GM23338 (cell line): Measurements from ENCODE around the gene RETSAT. TPM values are rescaled to one million over a fixed set of nuclear protein-coding genes. Genes with fewer than 3 reads are reported as not detected.

Experiments
- ATAC-seq: fragments of 200-7000 bp; cut with Tn5 transposase; 3 replicates; pipeline ENCODE4 v1.9.1; 2020
- DNase-seq: peaks from one replicate; pipeline ENCODE4 v3.0.0-alpha.2; 2015; ENCODE audit warnings: low spot score
- H2AFZ ChIP-seq: fragments of 200-600 bp; sonication (generic); 2 replicates; pipeline ENCODE4 v1.8.0; 2016; ENCODE audit warnings: antibody characterized with exemption, mild to moderate bottlenecking, moderate library complexity
- H3F3A ChIP-seq: fragments of 200-600 bp; sonication (generic); replicated peaks from 2 replicates; pipeline ENCODE4 v1.8.0; 2017; ENCODE audit warnings: antibody characterized with exemption, mixed run types, low read depth
- H3K27ac ChIP-seq: fragments of 200-600 bp; sonication (generic); 2 replicates; pipeline ENCODE4 v1.6.1; 2016; ENCODE audit warnings: low read depth
- H3K27me3 ChIP-seq: fragments of 200-600 bp; sonication (generic); 2 replicates; pipeline ENCODE4 v1.8.0; 2016; ENCODE audit warnings: mild to moderate bottlenecking, mixed run types, moderate library complexity; ENCODE audit not compliant: insufficient read depth
- H3K36me3 ChIP-seq: fragments of 200-600 bp; sonication (generic); 2 replicates; pipeline ENCODE4 v1.8.0; 2016; ENCODE audit warnings: mild to moderate bottlenecking; ENCODE audit not compliant: insufficient read depth
- H3K4me1 ChIP-seq: fragments of 200-600 bp; sonication (generic); 2 replicates; pipeline ENCODE4 v1.8.0; 2016; ENCODE audit warnings: mild to moderate bottlenecking, moderate library complexity; ENCODE audit not compliant: insufficient read depth
- H3K4me2 ChIP-seq: fragments of 200-600 bp; sonication (generic); 2 replicates; pipeline ENCODE4 v1.7.1; 2017; ENCODE audit warnings: mixed run types
- H3K4me3 ChIP-seq: fragments of 200-600 bp; sonication (generic); 2 replicates; pipeline ENCODE4 v1.6.1; 2016; ENCODE audit warnings: mixed run types
- H3K79me2 ChIP-seq: fragments of 200-600 bp; sonication (generic); replicated peaks from 2 replicates; pipeline ENCODE4 v1.8.0; 2017; ENCODE audit warnings: mild to moderate bottlenecking; ENCODE audit not compliant: insufficient read depth
- H3K9me2 ChIP-seq: fragments of 200-600 bp; sonication (generic); 2 replicates; pipeline ENCODE4 v1.8.0; 2017; ENCODE audit not compliant: insufficient read depth
- H4K20me1 ChIP-seq: fragments of 200-600 bp; sonication (generic); replicated peaks from 2 replicates; pipeline ENCODE4 v1.8.0; 2017; ENCODE audit warnings: mild to moderate bottlenecking; ENCODE audit not compliant: insufficient read depth
- H3K27ac Mint-ChIP-seq: 2 replicates; pipeline ENCODE4 v1.8.0; 2020; ENCODE audit warnings: inconsistent platforms, mild to moderate bottlenecking, moderate library complexity, mixed read lengths
- H3K27me3 Mint-ChIP-seq: 3 replicates; pipeline ENCODE4 v1.8.0; 2022; ENCODE audit warnings: low read depth, mild to moderate bottlenecking, moderate library complexity, mixed read lengths, inconsistent platforms; ENCODE audit not compliant: insufficient read depth, poor library complexity
- H3K36me3 Mint-ChIP-seq: 3 replicates; pipeline ENCODE4 v1.8.0; 2021; ENCODE audit warnings: low read depth, mild to moderate bottlenecking, inconsistent platforms, moderate library complexity, mixed read lengths
- H3K4me1 Mint-ChIP-seq: 3 replicates; pipeline ENCODE4 v1.8.0; 2020; ENCODE audit warnings: mild to moderate bottlenecking, inconsistent platforms, mixed read lengths
- H3K4me3 Mint-ChIP-seq: 3 replicates; pipeline ENCODE4 v1.8.0; 2021; ENCODE audit warnings: moderate library complexity, mild to moderate bottlenecking, inconsistent platforms, mixed read lengths
- H3K9me3 Mint-ChIP-seq: 3 replicates; pipeline ENCODE4 v1.8.0; 2020; ENCODE audit warnings: moderate library complexity, mild to moderate bottlenecking, inconsistent platforms, mixed read lengths
- CTCF ChIP-seq, 2 experiments: fragments of 200-600 bp in 1 of 2; sonication (generic) in 1 of 2; conservative IDR thresholded peaks; 2 replicates each; pipeline versions ENCODE4 v1.5.1 to v1.6.1; 2016 to 2017; ENCODE audit warnings: antibody characterized with exemption in 2 of 2, low read depth in 2 of 2, mild to moderate bottlenecking in 2 of 2, moderate library complexity in 1 of 2
- ETS1 ChIP-seq: IDR thresholded peaks from 2 replicates; pipeline ENCODE4 v1.6.1; 2016; ENCODE audit warnings: antibody characterized with exemption
- EZH2 ChIP-seq: fragments of 200-600 bp; sonication (generic); IDR thresholded peaks from one replicate; pipeline ENCODE4 v1.8.0; 2017; ENCODE audit warnings: antibody characterized with exemption, mild to moderate bottlenecking, low read depth; ENCODE audit not compliant: unreplicated experiment
- EZH2phosphoT487 ChIP-seq: fragments of 200-600 bp; sonication (generic); IDR thresholded peaks from one replicate; pipeline ENCODE4 v1.8.1; 2018; ENCODE audit warnings: antibody characterized with exemption; ENCODE audit not compliant: unreplicated experiment
- JUNB ChIP-seq: IDR thresholded peaks from one replicate; pipeline ENCODE4 v1.6.1; 2016; ENCODE audit warnings: antibody characterized with exemption; ENCODE audit not compliant: unreplicated experiment
- NANOG ChIP-seq: IDR thresholded peaks from 2 replicates; pipeline ENCODE4 v1.6.1; 2016; ENCODE audit warnings: antibody characterized with exemption, borderline replicate concordance
- POLR2AphosphoS5 ChIP-seq: IDR thresholded peaks from 2 replicates; pipeline ENCODE4 v1.6.1; 2016; ENCODE audit warnings: antibody characterized with exemption, low read depth
- REST ChIP-seq: IDR thresholded peaks from one replicate; pipeline ENCODE4 v1.6.1; 2018; ENCODE audit warnings: antibody characterized with exemption; ENCODE audit not compliant: unreplicated experiment
- STAT1 ChIP-seq: IDR thresholded peaks from one replicate; pipeline ENCODE4 v1.6.1; 2016; ENCODE audit warnings: antibody characterized with exemption; ENCODE audit not compliant: unreplicated experiment
- ZNF462 ChIP-seq: fragments of 250-450 bp; sonication (Bioruptor Pico); IDR thresholded peaks from 2 replicates; pipeline ENCODE4 v1.5.0; 2020; ENCODE audit warnings: mild to moderate bottlenecking, moderate library complexity
- polyA plus RNA-seq: library from polyadenylated mRNA; unstranded; fragments of >200 nt; fragmentation: Nextera tagmentation; extraction: Ambion mirVana; gene quantifications from 2 replicates; pipeline ENCODE4 v1.2.1, GENCODE V29; 2016
- total RNA-seq: library from RNA; depleted of rRNA; stranded (reverse); fragments of >200 nt; shearing (Covaris generic); gene quantifications from 2 replicates; pipeline ENCODE4 v1.2.3, GENCODE V29; 2014

Gene RETSAT
- total and polyA plus RNA-seq, 2 experiments from 2014 or later = 2.3 to 16.4 TPM

- Histone ChIP-seq H3K27me3 (no peaks in the 10 kb centered on the region), H3K4me1 (no peaks in the 10 kb centered on the region), H3F3A (0 out of 2 replicates have a peak, but pooled peaks cover 3% of the 10 kb centered on the region), H3K4me2 (no peak overlapping the region), H3K4me3 (no peak overlapping the region), H3K9me2 (no peaks in the 10 kb centered on the region), H3K79me2 (no peaks in the 10 kb centered on the region), H4K20me1 (no peaks in the 10 kb centered on the region), H3K36me3 (no peaks in the 10 kb centered on the region), H2AFZ (no peak overlapping the region), H3K27ac (no peak overlapping the region)
- no peaks in the 10 kb centered on the region for H3K4me1 Mint-ChIP-seq
- H3K27ac Mint-ChIP-seq = no peak overlapping the region
- H3K36me3 Mint-ChIP-seq = peaks cover 6% of the 10 kb centered on the region; the same call in 2 of the 3 replicates
- H3K4me3 Mint-ChIP-seq = no peak overlapping the region
- no peaks in the 10 kb centered on the region for H3K27me3 Mint-ChIP-seq
- no peak for TF ChIP-seq CTCF (conservative IDR thresholded peaks at IDR 0.05; ENCODE audit: low read depth in 2 of 2)
- no peak for TF ChIP-seq NANOG
- no peak for TF ChIP-seq JUNB
- no peak for TF ChIP-seq POLR2AphosphoS5
- no peak for TF ChIP-seq EZH2phosphoT487
- no peak for TF ChIP-seq ETS1
- no peak for TF ChIP-seq ZNF462 (CRISPR knock-in tag)
- TF ChIP-seq REST = no peak
- TF ChIP-seq STAT1 = no peak
- TF ChIP-seq EZH2 = no peak
- DNase-seq = no peak
- no peak for ATAC-seq
- no peaks in the 10 kb centered on the region; the same call in 2 of the 3 replicates for H3K9me3 Mint-ChIP-seq
Measured at GRCh38 chr2:85368921-85369320, 14.6 kb upstream of the RETSAT start.
